Naive thymus-derived CD4-positive, alpha-beta T cell (primary cell): ENCODE data around the gene TGFBI. TPM values are rescaled to one million over a fixed set of nuclear protein-coding genes. Genes with fewer than 3 reads are reported as not detected.

ENCODE experiments used
- ATAC-seq: fragments of 150-1000 bp; cut with Tn5 transposase; 2 replicates; pipeline ENCODE4 v1.10.0; 2021; ENCODE audit warnings: mild to moderate bottlenecking, moderate library complexity
- CTCF ChIA-PET: fragments of 350-600 bp; sonication (Branson Sonifier 250); formaldehyde crosslinking; loops from one replicate; lab custom pipeline; 2021; ENCODE audit warnings: antibody characterized with exemption; lab: Charles Lee
- POLR2A ChIA-PET: fragments of 350-600 bp; sonication (Branson Sonifier 250); formaldehyde crosslinking; loops from one replicate; lab custom pipeline; 2021; ENCODE audit warnings: antibody characterized with exemption, inconsistent platforms; lab: Charles Lee
- DNase-seq, 9 donors: peaks; one replicate each; pipeline versions ENCODE4 v3.0.0 to v3.0.0-alpha.2; 2020 to 2022; ENCODE audit warnings: mixed read lengths in 1 of 9
- H3K27ac ChIP-seq: one replicate; pipeline ENCODE4 v1.7.0; 2013; ENCODE audit warnings: mild to moderate bottlenecking, low read depth, low read length, moderate library complexity
- H3K27me3 ChIP-seq, 2 donors: one replicate each; pipeline ENCODE4 v1.7.0; 2013; ENCODE audit warnings: low read length in 2 of 2, mild to moderate bottlenecking in 2 of 2, moderate library complexity in 2 of 2; ENCODE audit not compliant: control insufficient read depth in 2 of 2, insufficient read depth in 2 of 2
- H3K36me3 ChIP-seq, 3 experiments: 1 replicate in 2 of 3; 2 replicates in 1 of 3; pipeline ENCODE4 v1.7.0; 2013; ENCODE audit warnings: low read length in 3 of 3, mild to moderate bottlenecking in 3 of 3, moderate library complexity in 1 of 3; ENCODE audit not compliant: insufficient read depth in 3 of 3, control insufficient read depth in 2 of 3
- H3K4me1 ChIP-seq, 2 donors: one replicate each; pipeline ENCODE4 v1.7.0; 2013; ENCODE audit warnings: low read length in 2 of 2, mild to moderate bottlenecking in 2 of 2, moderate library complexity in 1 of 2; ENCODE audit not compliant: control insufficient read depth in 2 of 2, insufficient read depth in 2 of 2
- H3K4me3 ChIP-seq: 2 replicates; pipeline ENCODE4 v1.7.0; 2013; ENCODE audit warnings: mild to moderate bottlenecking, low read length
- H3K9me3 ChIP-seq, 3 experiments: 1 replicate in 2 of 3; 2 replicates in 1 of 3; pipeline ENCODE4 v1.7.0; 2013; ENCODE audit warnings: low read length in 3 of 3; ENCODE audit not compliant: control insufficient read depth in 2 of 3
- H3K27ac Mint-ChIP-seq, 9 donors: one replicate each; pipeline ENCODE4 v1.8.0; 2020 to 2022; ENCODE audit warnings: mixed read lengths in 9 of 9, mild to moderate bottlenecking in 8 of 9, moderate library complexity in 5 of 9, inconsistent platforms in 2 of 9
- H3K27me3 Mint-ChIP-seq, 5 donors: one replicate each; pipeline ENCODE4 v1.8.0; 2021 to 2022; ENCODE audit warnings: mixed read lengths in 5 of 5, mild to moderate bottlenecking in 1 of 5
- H3K36me3 Mint-ChIP-seq, 5 donors: one replicate each; pipeline ENCODE4 v1.8.0; 2020 to 2022; ENCODE audit warnings: mixed read lengths in 5 of 5, mild to moderate bottlenecking in 3 of 5, inconsistent platforms in 1 of 5
- H3K4me1 Mint-ChIP-seq, 7 donors: one replicate each; pipeline ENCODE4 v1.8.0; 2020 to 2022; ENCODE audit warnings: mixed read lengths in 7 of 7, mild to moderate bottlenecking in 3 of 7, inconsistent platforms in 1 of 7
- H3K4me3 Mint-ChIP-seq, 10 donors: one replicate each; pipeline ENCODE4 v1.8.0; 2020 to 2022; ENCODE audit warnings: mild to moderate bottlenecking in 10 of 10, mixed read lengths in 10 of 10, moderate library complexity in 6 of 10, inconsistent platforms in 2 of 10
- H3K9me3 Mint-ChIP-seq, 11 donors: one replicate each; pipeline ENCODE4 v1.8.0; 2020 to 2022; ENCODE audit warnings: mixed read lengths in 11 of 11, mild to moderate bottlenecking in 4 of 11, inconsistent platforms in 1 of 11, moderate library complexity in 1 of 11
- intact Hi-C, 2 donors: fragments of 100-400 bp; cut with micrococcal nuclease; formaldehyde crosslinking; loops; one replicate each; pipeline ENCODE4 v1.15.1; 2023
- polyA plus RNA-seq, 2 donors: library from polyadenylated mRNA; unstranded; fragments of 300-500 nt; fragmentation: Illumina TruSeq; gene quantifications; one replicate each; pipeline ENCODE4 v1.2.3, GENCODE V29; 2021
- total RNA-seq, 6 experiments: library from RNA in 5 of 6; stranded (reverse) in 5 of 6; gene quantifications; 1 replicate in 5 of 6; 2 replicates in 1 of 6; pipeline ENCODE4 v1.2.3 and lab custom pipeline; 2021 to 2026

Gene TGFBI
- total and polyA plus RNA-seq, 7 experiments from 2014 or later = 0.07 to 167 (median 18.5) TPM; not detected in 1

GRCh38 chr5:135986891-135987401 is 41.8 kb upstream of the TGFBI start:
- H3K36me3 ChIP-seq = no peaks in the 10 kb centered on the region
- H3K27ac ChIP-seq = no peak overlapping the region
- no peaks in the 10 kb centered on the region for H3K27me3 ChIP-seq
- no peak overlapping the region for H3K4me3 ChIP-seq
- Mint-ChIP-seq H3K9me3 (peaks cover 0 to 3% (median 2%) of the 10 kb centered on the region in 11 donors), H3K36me3 (no peaks in the 10 kb centered on the region), H3K4me1 (no peaks in the 10 kb centered on the region), H3K27ac (no peak overlapping the region), H3K27me3 (peaks cover 7 to 19% (median 10%) of the 10 kb centered on the region in 5 donors), H3K4me3 (no peak overlapping the region)
- ATAC-seq (no peak), DNase-seq (no peak)
- no peaks in the 10 kb centered on the region for H3K4me1 ChIP-seq
- ChIA-PET CTCF (no interaction called here), POLR2A (no interaction called here)
- intact Hi-C loops = no loop called here
- no peaks in the 10 kb centered on the region for H3K9me3 ChIP-seq

GRCh38 chr5:135988546-135988945 is 40.2 kb upstream of the TGFBI start:
- no peak overlapping the region for H3K27ac ChIP-seq
- ATAC-seq (no peak), DNase-seq (no peak)
- H3K36me3 ChIP-seq = no peaks in the 10 kb centered on the region
- H3K9me3 ChIP-seq = no peaks in the 10 kb centered on the region
- Mint-ChIP-seq H3K4me3 (no peak overlapping the region), H3K4me1 (no peaks in the 10 kb centered on the region), H3K27ac (no peak overlapping the region), H3K27me3 (peaks cover 7 to 19% (median 10%) of the 10 kb centered on the region in 5 donors), H3K9me3 (peaks cover 0 to 3% (median 0%) of the 10 kb centered on the region in 11 donors), H3K36me3 (no peaks in the 10 kb centered on the region)
- no peaks in the 10 kb centered on the region for H3K4me1 ChIP-seq
- ChIA-PET CTCF (no interaction called here), POLR2A (no interaction called here)
- intact Hi-C loops = no loop called here
- no peaks in the 10 kb centered on the region for H3K27me3 ChIP-seq
- no peak overlapping the region for H3K4me3 ChIP-seq

GRCh38 chr5:135989686-135990085 is 39.1 kb upstream of the TGFBI start:
- no peak overlapping the region for H3K27ac Mint-ChIP-seq
- Histone ChIP-seq H3K27ac (no peak overlapping the region), H3K36me3 (no peaks in the 10 kb centered on the region), H3K4me1 (no peaks in the 10 kb centered on the region), H3K9me3 (no peaks in the 10 kb centered on the region), H3K27me3 (no peaks in the 10 kb centered on the region), H3K4me3 (no peak overlapping the region)
- no peaks in the 10 kb centered on the region for H3K36me3 Mint-ChIP-seq
- CTCF ChIA-PET = no interaction called here
- H3K4me3 Mint-ChIP-seq = no peak overlapping the region
- DNase-seq (no peak), ATAC-seq (no peak)
- intact Hi-C loops = no loop called here
- peaks cover 7 to 19% (median 13%) of the 10 kb centered on the region in 5 donors for H3K27me3 Mint-ChIP-seq
- POLR2A ChIA-PET = no interaction called here
- H3K9me3 Mint-ChIP-seq = peaks cover 0 to 3% (median 0%) of the 10 kb centered on the region in 11 donors
- H3K4me1 Mint-ChIP-seq = no peaks in the 10 kb centered on the region

- no peaks in the 10 kb centered on the region for H3K4me1 Mint-ChIP-seq
- no peak overlapping the region for H3K27ac Mint-ChIP-seq
- Histone ChIP-seq H3K4me3 (no peak overlapping the region), H3K4me1 (no peaks in the 10 kb centered on the region), H3K9me3 (no peaks in the 10 kb centered on the region), H3K36me3 (no peaks in the 10 kb centered on the region), H3K27me3 (no peaks in the 10 kb centered on the region), H3K27ac (no peak overlapping the region)
- ChIA-PET CTCF (no interaction called here), POLR2A (no interaction called here)
- no peak overlapping the region for H3K4me3 Mint-ChIP-seq
- H3K36me3 Mint-ChIP-seq = no peaks in the 10 kb centered on the region
- H3K27me3 Mint-ChIP-seq = peaks cover 7 to 22% (median 12%) of the 10 kb centered on the region in 5 donors
- ATAC-seq = peak; percentile 24
- peaks cover 0 to 2% (median 0%) of the 10 kb centered on the region in 11 donors for H3K9me3 Mint-ChIP-seq
- no peak for DNase-seq
- intact Hi-C loops = no loop called here
Measured at GRCh38 chr5:135990528-135991255, 38.1 kb upstream of the TGFBI start.

GRCh38 chr5:135991429-135991828 is 37.4 kb upstream of the TGFBI start:
- POLR2A ChIA-PET = no interaction called here
- Histone ChIP-seq H3K27me3 (no peaks in the 10 kb centered on the region), H3K4me1 (no peaks in the 10 kb centered on the region), H3K9me3 (no peaks in the 10 kb centered on the region), H3K36me3 (no peaks in the 10 kb centered on the region), H3K4me3 (no peak overlapping the region), H3K27ac (no peak overlapping the region)
- ATAC-seq (no peak), DNase-seq (no peak)
- no peaks in the 10 kb centered on the region for H3K36me3 Mint-ChIP-seq
- H3K4me3 Mint-ChIP-seq = no peak overlapping the region
- H3K4me1 Mint-ChIP-seq = no peaks in the 10 kb centered on the region
- CTCF ChIA-PET = no interaction called here
- H3K27me3 Mint-ChIP-seq = peaks cover 9 to 26% (median 12%) of the 10 kb centered on the region in 5 donors
- no peak overlapping the region for H3K27ac Mint-ChIP-seq
- intact Hi-C loops = no loop called here
- peaks cover 0 to 2% (median 0%) of the 10 kb centered on the region in 11 donors for H3K9me3 Mint-ChIP-seq

- Mint-ChIP-seq H3K9me3 (peaks cover 0 to 2% (median 0%) of the 10 kb centered on the region in 11 donors), H3K36me3 (peaks cover 0 to 4% (median 0%) of the 10 kb centered on the region in 5 donors), H3K4me1 (no peaks in the 10 kb centered on the region), H3K27me3 (peaks cover 8 to 38% (median 22%) of the 10 kb centered on the region in 5 donors), H3K27ac (no peak overlapping the region), H3K4me3 (no peak overlapping the region)
- Histone ChIP-seq H3K27me3 (no peaks in the 10 kb centered on the region), H3K27ac (no peak overlapping the region), H3K4me1 (no peaks in the 10 kb centered on the region), H3K36me3 (no peaks in the 10 kb centered on the region), H3K9me3 (no peaks in the 10 kb centered on the region), H3K4me3 (no peak overlapping the region)
- ChIA-PET CTCF (no interaction called here), POLR2A (no interaction called here)
- intact Hi-C loops = no loop called here
- DNase-seq (no peak), ATAC-seq (no peak)
Measured at GRCh38 chr5:135993335-135993879, 35.4 kb upstream of the TGFBI start.
